ENCODE results near the gene CCDC32. TPM values are rescaled to one million over a fixed set of nuclear protein-coding genes. Genes with fewer than 3 reads are reported as not detected.
A peak's percentile ranks its signal among the peaks of the same experiment; 100 is the strongest.

Gene CCDC32
- total and polyA plus RNA-seq, 2 of the 13 experiments (the other 11 are each of a cell fraction or from before 2014, with no cell fraction given): 10.8 to 23.2 TPM

GRCh38 chr15:40594429-40594836 lies 29.6 kb upstream of the CCDC32 start (continued):
- TF ChIP-seq UBTF (CRISPR knock-in tag; IDR thresholded peaks at IDR 0.05) (peak; percentile 86), POLR2AphosphoS5 (IDR thresholded peaks at IDR 0.05; ENCODE audit: low read depth, low read length) (no peak), ZNF256 (CRISPR knock-in tag; conservative IDR thresholded peaks at IDR 0.05) (no peak), ZNF674 (CRISPR knock-in tag; IDR thresholded peaks at IDR 0.05; ENCODE audit: low read depth) (no peak), ZNF34 (CRISPR knock-in tag; IDR thresholded peaks at IDR 0.05; ENCODE audit: borderline replicate concordance) (no peak), CBX2 (IDR thresholded peaks at IDR 0.05; ENCODE audit: low read depth, low read length) (no peak), CBX2 (CRISPR knock-in tag; IDR thresholded peaks at IDR 0.05; ENCODE audit: low read depth) (no peak), MED1 (CRISPR knock-in tag; IDR thresholded peaks at IDR 0.05) (no peak)

GRCh38 chr15:40593588-40594428 lies 29.0 kb upstream of the CCDC32 start, which contains the start of gene KNL1:
TSS of gene KNL1 (plus strand) at chr15:40594249. CDS start at chr15:40602932, 8,683 bp downstream.
- FAIRE-seq (peak; percentile 52), DNase-seq (ENCODE audit: low spot score) (peak; percentile 92), ATAC-seq (peak; percentile 75)
- H3K79me2 ChIP-seq (ENCODE audit: insufficient read depth, low read length): peaks cover 41% of the 10 kb centered on the region
- peak within 1 kb of the TSS; percentile 94 for H3K27ac ChIP-seq (ENCODE audit: extremely low read length, insufficient read depth, low read length)
- CTCF ChIA-PET (ENCODE audit: low intra/inter-chr PET ratio, low total read pairs): no interaction called here
- intact Hi-C loops (cut with micrococcal nuclease; ENCODE audit: unreplicated experiment): loop anchor here (1.0 to 10.0 kb wide), 3 partner anchors 12 to 161 kb away; partner anchors contain the start of genes RAD51 and RMDN3
- peak within 1 kb of the TSS; percentile 93 for H3K9ac ChIP-seq (ENCODE audit: insufficient read depth, low read depth, low read length)
- in situ Hi-C loops (cut with HindIII; ENCODE audit: extremely low pct_ligation_motif_present, low pct_unique_long_range_greater_than_20kb): no loop called here
- no peaks in the 10 kb centered on the region for H4K20me1 ChIP-seq (ENCODE audit: insufficient read depth, low read length)
- POLR2A ChIA-PET: interaction anchor here (1.3 to 1.9 kb wide), 3 partner anchors 10 to 29 kb away, joined by 3 to 7 read pairs (median 5); partner anchors contain the start of genes CCDC32 and RPUSD2
- no TSS peak for BruUV-seq (replicated peaks)
- H3K9me3 ChIP-seq (ENCODE audit: low read length): no peaks in the 10 kb centered on the region
- H3K27me3 ChIP-seq (ENCODE audit: control insufficient read depth in 1 of 2, insufficient read depth in 2 of 2, low read length in 2 of 2): no peaks in the 10 kb centered on the region; a peak in 1 of 5 replicates
- H2AFZ ChIP-seq (ENCODE audit: low read length): peak within 1 kb of the TSS; percentile 90
- no peaks in the 10 kb centered on the region for H3K36me3 ChIP-seq (replicated peaks in 1 of 2; ENCODE audit: control insufficient read depth in 1 of 2, insufficient read depth in 2 of 2, low read length in 2 of 2)
- peak within 1 kb of the TSS; percentile 93 for H3K4me2 ChIP-seq (ENCODE audit: low read depth, low read length)
- under 1% methylated on average over 36 of the region's 41 CpGs for WGBS (ENCODE audit: low lambda C conversion rate)
- peaks cover 39% of the 10 kb centered on the region for H3K4me1 ChIP-seq (ENCODE audit: insufficient read depth, low read length)
- H3K4me3 ChIP-seq (replicated peaks in 1 of 3; ENCODE audit: insufficient read depth in 1 of 3, low read depth in 2 of 3, low read length in 3 of 3): peak within 1 kb of the TSS; percentile 74 to 83 (median 81)
- TF ChIP-seq RBM39 (IDR thresholded peaks at IDR 0.05; ENCODE audit: low read depth, low read length, poor library complexity, severe bottlenecking): no peak
- TF ChIP-seq BHLHE40 (IDR thresholded peaks at IDR 0.05; ENCODE audit: low read length): 0 out of 2 replicates have a peak, but pooled peaks have one; percentile 41
- TF ChIP-seq ATF3 (CRISPR knock-in tag; IDR thresholded peaks at IDR 0.05): peak; percentile 97
- TF ChIP-seq ZNF839 (CRISPR knock-in tag; IDR thresholded peaks at IDR 0.05; ENCODE audit: borderline replicate concordance): no peak
- TF ChIP-seq NR2F2 (IDR thresholded peaks at IDR 0.05; ENCODE audit: borderline replicate concordance, low read depth): no peak
- no peak for TF ChIP-seq PRDM4 (CRISPR knock-in tag; IDR thresholded peaks at IDR 0.05; ENCODE audit: borderline replicate concordance)
- TF ChIP-seq ZNF24 (IDR thresholded peaks at IDR 0.05): peak; percentile 100
- TF ChIP-seq ZSCAN30 (CRISPR knock-in tag; IDR thresholded peaks at IDR 0.05): peak; percentile 60; the same call in 1 of the 2 replicates
- peak; percentile 81; the same call in 1 of the 2 replicates for TF ChIP-seq FOXK1 (CRISPR knock-in tag; IDR thresholded peaks at IDR 0.05; ENCODE audit: borderline replicate concordance, low read depth)
